CD14-positive monocyte (primary cell): ENCODE data around the gene KRT75. TPM values are rescaled to one million over a fixed set of nuclear protein-coding genes. Genes with fewer than 3 reads are reported as not detected.

Source experiments
- DNase-seq, 3 donors: peaks; one replicate each; pipeline ENCODE4 v3.0.0-alpha.2; 2011 to 2022
- H2AFZ ChIP-seq: 2 replicates; pipeline ENCODE4 v1.6.0; 2012; ENCODE audit warnings: mild to moderate bottlenecking, low read depth, low read length, inconsistent platforms; ENCODE audit not compliant: insufficient read depth, poor library complexity, severe bottlenecking
- H3K27ac ChIP-seq, 2 donors: 1 replicate in 1 of 2; 2 replicates in 1 of 2; pipeline ENCODE4 v1.5.1; 2012 to 2013; ENCODE audit warnings: low read length in 2 of 2, control low read depth in 1 of 2, inconsistent platforms in 1 of 2, low read depth in 1 of 2, mild to moderate bottlenecking in 1 of 2
- H3K27me3 ChIP-seq, 2 donors: one replicate each; pipeline versions ENCODE4 v1.6.0 to v1.6.1; 2011 to 2013; ENCODE audit warnings: low read length in 2 of 2; ENCODE audit not compliant: control insufficient read depth in 2 of 2, insufficient read depth in 2 of 2
- H3K36me3 ChIP-seq, 2 donors: replicated peaks in 1 of 2; 1 replicate in 1 of 2; 2 replicates in 1 of 2; pipeline versions ENCODE4 v1.5.1 to v1.6.1; 2012 to 2013; ENCODE audit warnings: low read length in 2 of 2, control low read depth in 1 of 2, inconsistent platforms in 1 of 2, mild to moderate bottlenecking in 1 of 2; ENCODE audit not compliant: insufficient read depth in 2 of 2, control insufficient read depth in 1 of 2
- H3K4me1 ChIP-seq, 2 donors: 1 replicate in 1 of 2; 2 replicates in 1 of 2; pipeline versions ENCODE4 v1.5.1 to v1.6.1; 2012 to 2013; ENCODE audit warnings: low read length in 2 of 2, control low read depth in 1 of 2, inconsistent platforms in 1 of 2, mild to moderate bottlenecking in 1 of 2, moderate library complexity in 1 of 2; ENCODE audit not compliant: insufficient read depth in 2 of 2, control insufficient read depth in 1 of 2
- H3K4me2 ChIP-seq: replicated peaks from 2 replicates; pipeline ENCODE3; 2012; ENCODE audit warnings: low read length, moderate library complexity, mild to moderate bottlenecking; ENCODE audit not compliant: poor library complexity, severe bottlenecking; ENCODE audit errors: extremely low read depth
- H3K4me3 ChIP-seq, 3 experiments: fragments of 200-600 bp in 1 of 3; sonication (generic) in 1 of 3; replicated peaks in 1 of 3; 1 replicate in 2 of 3; 2 replicates in 1 of 3; pipeline ENCODE4 v1.5.1; 2011 to 2013; ENCODE audit warnings: low read length in 3 of 3, mild to moderate bottlenecking in 3 of 3, control low read depth in 2 of 3, low read depth in 2 of 3, inconsistent platforms in 1 of 3, moderate library complexity in 1 of 3
- H3K79me2 ChIP-seq: 2 replicates; pipeline ENCODE4 v1.6.0; 2012; ENCODE audit warnings: mild to moderate bottlenecking, control low read depth, inconsistent platforms, low read length, moderate library complexity; ENCODE audit not compliant: insufficient read depth
- H3K9ac ChIP-seq: 2 replicates; pipeline ENCODE4 v1.6.0; 2017; ENCODE audit warnings: low read length, mild to moderate bottlenecking; ENCODE audit not compliant: insufficient read depth, poor library complexity, severe bottlenecking
- H3K9me3 ChIP-seq, 2 donors: replicated peaks in 1 of 2; 1 replicate in 1 of 2; 2 replicates in 1 of 2; pipeline versions ENCODE4 v1.5.1 to v1.6.1; 2012 to 2013; ENCODE audit warnings: low read length in 2 of 2, control low read depth in 1 of 2; ENCODE audit not compliant: control insufficient read depth in 1 of 2, insufficient read depth in 1 of 2
- H4K20me1 ChIP-seq: 2 replicates; pipeline ENCODE4 v1.6.0; 2012; ENCODE audit warnings: mild to moderate bottlenecking, low read length, control low read depth, moderate library complexity; ENCODE audit not compliant: insufficient read depth
- H3K27ac Mint-ChIP-seq, 7 donors: one replicate each; pipeline ENCODE4 v1.8.0; 2020; ENCODE audit warnings: mild to moderate bottlenecking in 7 of 7, mixed read lengths in 7 of 7, moderate library complexity in 6 of 7, inconsistent platforms in 2 of 7
- H3K27me3 Mint-ChIP-seq, 3 donors: one replicate each; pipeline ENCODE4 v1.8.0; 2021 to 2022; ENCODE audit warnings: low read depth in 3 of 3, mild to moderate bottlenecking in 3 of 3, mixed read lengths in 3 of 3, moderate library complexity in 3 of 3, inconsistent platforms in 1 of 3
- H3K36me3 Mint-ChIP-seq, 2 donors: one replicate each; pipeline ENCODE4 v1.8.0; 2020; ENCODE audit warnings: mixed read lengths in 2 of 2, inconsistent platforms in 1 of 2, mild to moderate bottlenecking in 1 of 2
- H3K4me1 Mint-ChIP-seq: one replicate; pipeline ENCODE4 v1.8.0; 2020; ENCODE audit warnings: mild to moderate bottlenecking, mixed read lengths
- H3K4me3 Mint-ChIP-seq, 2 donors: one replicate each; pipeline ENCODE4 v1.8.0; 2020; ENCODE audit warnings: mild to moderate bottlenecking in 2 of 2, mixed read lengths in 2 of 2, moderate library complexity in 1 of 2
- H3K9me3 Mint-ChIP-seq, 7 donors: one replicate each; pipeline ENCODE4 v1.8.0; 2020 to 2022; ENCODE audit warnings: mixed read lengths in 7 of 7, mild to moderate bottlenecking in 6 of 7, moderate library complexity in 6 of 7, inconsistent platforms in 2 of 7
- WGBS: methylation state at CpG from one replicate; pipeline ENCODE4 v1.1.5; 2013; ENCODE audit warnings: missing lambda C conversion rate; ENCODE audit not compliant: insufficient coverage; 5-methylcytosine and 5-hydroxymethylcytosine counted together
- intact Hi-C, 2 donors: fragments of 100-400 bp; cut with micrococcal nuclease; formaldehyde crosslinking; loops; one replicate each; pipeline versions ENCODE4 v1.15.0 to v1.15.1; 2023
- polyA minus RNA-seq: library from RNA; depleted of rRNA, polyadenylated mRNA; stranded (reverse); fragments of >200 nt; gene quantifications from 2 replicates; pipeline ENCODE4 v1.2.3, GENCODE V29; 2012
- polyA plus RNA-seq, 3 donors: library from polyadenylated mRNA; depleted of rRNA in 1 of 3; unstranded in 2 of 3; stranded (reverse) in 1 of 3; fragments of 300-500 nt in 2 of 3; fragments of >200 nt in 1 of 3; fragmentation: Illumina TruSeq in 2 of 3; gene quantifications; 1 replicate in 2 of 3; 2 replicates in 1 of 3; pipeline ENCODE4 v1.2.3, GENCODE V29; 2012 to 2021
- total RNA-seq, 12 experiments: library from RNA in 1 of 12; stranded (reverse) in 1 of 12; fragments of 120-200 nt in 1 of 12; gene quantifications; one replicate each; pipeline ENCODE4 v1.2.4 and lab custom pipeline; 2013 to 2026; ENCODE audit warnings: mixed read lengths in 6 of 12, inconsistent platforms in 1 of 12
- TF ChIP-seq, protein P1 (sequence below): fragments of 200-600 bp; IDR thresholded peaks from one replicate; pipeline ENCODE4 v1.8.0; 2022; ENCODE audit warnings: antibody characterized with exemption, mild to moderate bottlenecking

The KRT75 gene
- total RNA-seq (2013): not detected
- not detected for polyA plus RNA-seq
- polyA minus RNA-seq: not detected in 2 replicates
- total RNA-seq (lab: John Stamatoyannopoulos, UW): 0 to 0.46 (median 0.05) reads per million in 11 experiments

DNA sequence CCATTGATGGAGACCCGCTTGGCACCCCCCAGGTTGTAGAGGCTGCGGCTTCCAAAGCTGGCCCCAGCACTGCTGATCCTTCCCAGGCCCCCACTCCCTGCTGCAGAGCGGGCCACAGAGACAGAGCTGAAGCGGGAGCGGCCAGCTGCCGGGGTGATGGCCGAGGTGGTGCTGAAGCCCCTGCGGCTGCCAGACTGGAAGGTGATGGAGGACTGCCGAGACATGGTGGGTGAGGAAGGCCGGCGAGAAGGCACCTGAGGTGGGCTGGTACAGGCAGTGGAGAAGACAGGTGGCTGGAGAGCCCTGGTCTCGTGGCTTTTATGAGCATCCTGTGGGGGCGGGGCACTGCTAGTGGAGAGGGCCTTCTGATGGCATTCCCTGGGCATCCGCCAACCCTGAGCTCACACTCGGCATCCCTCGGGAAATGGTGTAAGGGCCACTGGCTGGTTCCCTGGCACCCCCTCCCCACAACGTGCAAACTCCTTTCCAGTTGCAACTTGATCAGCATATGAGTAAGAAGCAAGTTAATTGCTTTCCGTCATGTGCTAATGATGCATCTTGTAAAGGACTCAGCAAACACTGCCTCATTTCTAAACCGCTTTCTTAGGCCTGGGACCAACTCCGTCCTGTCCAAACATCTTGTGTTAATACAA lies at the start of gene KRT75:
KRT75 (minus strand) TSS at position 291 of the 653 bp plus-strand sequence; CDS start at position 224, 67 bp downstream.
- H3K27ac ChIP-seq: no peak within 1 kb of the TSS
- Mint-ChIP-seq H3K27ac (no peak within 1 kb of the TSS), H3K36me3 (no peaks in the 10 kb centered on the region), H3K27me3 (peaks cover 3 to 21% (median 8%) of the 10 kb centered on the region in 3 donors), H3K9me3 (no peaks in the 10 kb centered on the region), H3K4me3 (no peak within 1 kb of the TSS), H3K4me1 (no peaks in the 10 kb centered on the region)
- H3K79me2 ChIP-seq: no peaks in the 10 kb centered on the region
- no peak within 1 kb of the TSS for H3K4me3 ChIP-seq
- WGBS: 86% methylated on average over 15 of the region's 20 CpGs
- DNase-seq: no peak
- TF ChIP-seq, protein P1, sequence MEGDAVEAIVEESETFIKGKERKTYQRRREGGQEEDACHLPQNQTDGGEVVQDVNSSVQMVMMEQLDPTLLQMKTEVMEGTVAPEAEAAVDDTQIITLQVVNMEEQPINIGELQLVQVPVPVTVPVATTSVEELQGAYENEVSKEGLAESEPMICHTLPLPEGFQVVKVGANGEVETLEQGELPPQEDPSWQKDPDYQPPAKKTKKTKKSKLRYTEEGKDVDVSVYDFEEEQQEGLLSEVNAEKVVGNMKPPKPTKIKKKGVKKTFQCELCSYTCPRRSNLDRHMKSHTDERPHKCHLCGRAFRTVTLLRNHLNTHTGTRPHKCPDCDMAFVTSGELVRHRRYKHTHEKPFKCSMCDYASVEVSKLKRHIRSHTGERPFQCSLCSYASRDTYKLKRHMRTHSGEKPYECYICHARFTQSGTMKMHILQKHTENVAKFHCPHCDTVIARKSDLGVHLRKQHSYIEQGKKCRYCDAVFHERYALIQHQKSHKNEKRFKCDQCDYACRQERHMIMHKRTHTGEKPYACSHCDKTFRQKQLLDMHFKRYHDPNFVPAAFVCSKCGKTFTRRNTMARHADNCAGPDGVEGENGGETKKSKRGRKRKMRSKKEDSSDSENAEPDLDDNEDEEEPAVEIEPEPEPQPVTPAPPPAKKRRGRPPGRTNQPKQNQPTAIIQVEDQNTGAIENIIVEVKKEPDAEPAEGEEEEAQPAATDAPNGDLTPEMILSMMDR: no peak
- H3K27me3 ChIP-seq: no peaks in the 10 kb centered on the region
- no peaks in the 10 kb centered on the region for H3K9me3 ChIP-seq
- no peak within 1 kb of the TSS for H2AFZ ChIP-seq
- no peaks in the 10 kb centered on the region for H4K20me1 ChIP-seq
- H3K36me3 ChIP-seq: no peaks in the 10 kb centered on the region
- no peak within 1 kb of the TSS for H3K9ac ChIP-seq
- intact Hi-C loops: no loop called here
- H3K4me1 ChIP-seq: no peaks in the 10 kb centered on the region
- no peak within 1 kb of the TSS for H3K4me2 ChIP-seq

DNA sequence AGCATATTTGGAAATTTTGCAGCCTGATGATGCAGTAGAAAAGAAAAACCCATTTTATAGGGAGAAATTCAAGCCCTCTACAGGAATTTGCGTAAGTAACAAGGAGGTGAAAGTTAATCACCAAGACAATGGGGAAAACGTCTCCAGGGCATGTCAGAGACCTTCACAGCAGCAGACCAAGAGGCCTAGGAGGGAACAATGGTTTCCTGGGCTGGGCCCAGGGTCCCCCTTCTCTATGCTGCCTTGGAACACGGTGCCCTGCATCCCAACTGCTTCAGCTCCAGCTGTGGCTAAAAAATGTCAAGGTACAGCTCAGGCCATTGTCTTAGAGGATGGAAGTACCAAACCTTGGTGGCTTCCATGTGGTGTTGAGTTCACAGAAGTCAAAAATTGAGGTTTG lies 45.9 kb upstream of the KRT75 start:
- Histone ChIP-seq H3K79me2 (no peaks in the 10 kb centered on the region), H3K9ac (no peak overlapping the region), H4K20me1 (no peaks in the 10 kb centered on the region), H3K4me1 (no peaks in the 10 kb centered on the region), H3K27ac (no peak overlapping the region), H3K9me3 (no peaks in the 10 kb centered on the region), H2AFZ (no peak overlapping the region), H3K4me3 (no peak overlapping the region), H3K27me3 (peaks cover 0 to 5% of the 10 kb centered on the region in 2 donors), H3K4me2 (no peak overlapping the region), H3K36me3 (no peaks in the 10 kb centered on the region)
- intact Hi-C loops: no loop called here
- H3K27ac Mint-ChIP-seq: no peak overlapping the region
- H3K36me3 Mint-ChIP-seq: no peaks in the 10 kb centered on the region
- H3K27me3 Mint-ChIP-seq: peaks cover 5 to 26% (median 14%) of the 10 kb centered on the region in 3 donors
- no peak for DNase-seq
- 13% methylated on average over 1 of the region's 3 CpGs for WGBS
- peaks cover 0 to 14% (median 7%) of the 10 kb centered on the region in 7 donors for H3K9me3 Mint-ChIP-seq
- H3K4me3 Mint-ChIP-seq: no peak overlapping the region
- no peaks in the 10 kb centered on the region for H3K4me1 Mint-ChIP-seq
- TF ChIP-seq, protein P1: no peak
